ENCODE results near the gene DBR1.

DBR1 gene

GRCh38 chr3:138118612-138119422 is 55.9 kb downstream of the DBR1 start:
- DNase-seq, result peak; percentile 77

- DNase-seq, result peak; percentile 74
Measured at GRCh38 chr3:138114988-138115971, 59.4 kb downstream of the DBR1 start, which contains the start of gene DZIP1L. Gene DZIP1L, minus strand, starts transcription at chr3:138115608. Its CDS starts 11,637 bp downstream, at chr3:138103971.

- DNase-seq, result no peak
Measured at GRCh38 chr3:138114431-138114918, 60.2 kb downstream of the DBR1 start.

GRCh38 chr3:138113326-138113725 is 61.4 kb downstream of the DBR1 start:
- no peak for DNase-seq

GRCh38 chr3:138112362-138112761 is 62.4 kb downstream of the DBR1 start:
- DNase-seq, result no peak
